Activated naive CD8-positive, alpha-beta T cell treated with anti-CD3 and anti-CD28 coated beads, Interleukin-2, amount 50 U/mL, for 24 hours (primary cell): ENCODE results near the gene ANO7.

Experiments
- ATAC-seq: fragments of 150-1000 bp; cut with Tn5 transposase; one replicate; pipeline ENCODE4 v1.10.0; 2021
- DNase-seq: peaks from one replicate; pipeline ENCODE4 v3.0.0; 2021
- H3K27ac Mint-ChIP-seq: one replicate; pipeline ENCODE4 v1.8.0; 2021; ENCODE audit warnings: mild to moderate bottlenecking, mixed read lengths
- H3K27me3 Mint-ChIP-seq: one replicate; pipeline ENCODE4 v1.8.0; 2021; ENCODE audit warnings: mixed read lengths
- H3K36me3 Mint-ChIP-seq: one replicate; pipeline ENCODE4 v1.8.0; 2021; ENCODE audit warnings: low read depth, mixed read lengths
- H3K4me1 Mint-ChIP-seq: one replicate; pipeline ENCODE4 v1.8.0; 2021; ENCODE audit warnings: mixed read lengths
- H3K4me3 Mint-ChIP-seq: one replicate; pipeline ENCODE4 v1.8.0; 2021; ENCODE audit warnings: mild to moderate bottlenecking, moderate library complexity, mixed read lengths
- H3K9me3 Mint-ChIP-seq: one replicate; pipeline ENCODE4 v1.8.0; 2021; ENCODE audit warnings: mixed read lengths

The ANO7 gene

GRCh38 chr2:241268306-241268705 lies 79.8 kb downstream of the ANO7 start:
- ATAC-seq (no peak), DNase-seq (no peak)
- no peak overlapping the region for H3K27ac Mint-ChIP-seq
- H3K27me3 Mint-ChIP-seq: no peaks in the 10 kb centered on the region
- peaks cover 31% of the 10 kb centered on the region for H3K4me1 Mint-ChIP-seq
- H3K36me3 Mint-ChIP-seq: peaks cover 33% of the 10 kb centered on the region
- H3K4me3 Mint-ChIP-seq: no peak overlapping the region
- H3K9me3 Mint-ChIP-seq: no peaks in the 10 kb centered on the region

- no peak overlapping the region for H3K27ac Mint-ChIP-seq
- DNase-seq (no peak), ATAC-seq (no peak)
- H3K4me1 Mint-ChIP-seq: peaks cover 36% of the 10 kb centered on the region
- H3K36me3 Mint-ChIP-seq: peaks cover 29% of the 10 kb centered on the region
- no peaks in the 10 kb centered on the region for H3K9me3 Mint-ChIP-seq
- H3K4me3 Mint-ChIP-seq: no peak overlapping the region
- H3K27me3 Mint-ChIP-seq: no peaks in the 10 kb centered on the region
Measured at GRCh38 chr2:241268716-241269445, 80.4 kb downstream of the ANO7 start.

GRCh38 chr2:241269707-241270520 lies 81.4 kb downstream of the ANO7 start:
- peaks cover 40% of the 10 kb centered on the region for H3K4me1 Mint-ChIP-seq
- H3K27me3 Mint-ChIP-seq: no peaks in the 10 kb centered on the region
- ATAC-seq: no peak
- no peak overlapping the region for H3K27ac Mint-ChIP-seq
- no peak overlapping the region for H3K4me3 Mint-ChIP-seq
- no peaks in the 10 kb centered on the region for H3K9me3 Mint-ChIP-seq
- peaks cover 25% of the 10 kb centered on the region for H3K36me3 Mint-ChIP-seq
- DNase-seq: no peak

GRCh38 chr2:241270531-241270930 lies 82.1 kb downstream of the ANO7 start:
- Mint-ChIP-seq H3K36me3 (peaks cover 22% of the 10 kb centered on the region), H3K27me3 (no peaks in the 10 kb centered on the region), H3K9me3 (peaks cover 5% of the 10 kb centered on the region), H3K4me3 (peak overlapping the region; percentile 87), H3K4me1 (peaks cover 40% of the 10 kb centered on the region), H3K27ac (no peak overlapping the region)
- ATAC-seq (no peak), DNase-seq (no peak)

- Mint-ChIP-seq H3K27me3 (no peaks in the 10 kb centered on the region), H3K36me3 (peaks cover 24% of the 10 kb centered on the region), H3K4me1 (peaks cover 40% of the 10 kb centered on the region), H3K27ac (peak overlapping the region; percentile 77), H3K4me3 (peak overlapping the region; percentile 87), H3K9me3 (peaks cover 15% of the 10 kb centered on the region)
- ATAC-seq (peak; percentile 45), DNase-seq (peak; percentile 64)
Measured at GRCh38 chr2:241271706-241272302, 83.3 kb downstream of the ANO7 start.

- H3K9me3 Mint-ChIP-seq: peaks cover 15% of the 10 kb centered on the region
- H3K4me3 Mint-ChIP-seq: peak overlapping the region; percentile 72
- peak overlapping the region; percentile 38 for H3K27ac Mint-ChIP-seq
- peak; percentile 66 for DNase-seq
- no peaks in the 10 kb centered on the region for H3K27me3 Mint-ChIP-seq
- peaks cover 25% of the 10 kb centered on the region for H3K36me3 Mint-ChIP-seq
- peak; percentile 89 for ATAC-seq
- H3K4me1 Mint-ChIP-seq: peaks cover 40% of the 10 kb centered on the region
Measured at GRCh38 chr2:241272303-241273209, 84.1 kb downstream of the ANO7 start.

GRCh38 chr2:241273210-241274020 lies 84.9 kb downstream of the ANO7 start:
- no peaks in the 10 kb centered on the region for H3K27me3 Mint-ChIP-seq
- DNase-seq (no peak), ATAC-seq (no peak)

GRCh38 chr2:241274127-241274526 lies 85.7 kb downstream of the ANO7 start:
- no peak overlapping the region for H3K4me3 Mint-ChIP-seq
- H3K27ac Mint-ChIP-seq: no peak overlapping the region
- H3K4me1 Mint-ChIP-seq: peaks cover 37% of the 10 kb centered on the region
- no peak for ATAC-seq
- peaks cover 12% of the 10 kb centered on the region for H3K36me3 Mint-ChIP-seq
- DNase-seq: no peak
- no peaks in the 10 kb centered on the region for H3K27me3 Mint-ChIP-seq
- peaks cover 15% of the 10 kb centered on the region for H3K9me3 Mint-ChIP-seq

More at GRCh38 chr2:241273210-241274020, 84.9 kb downstream of the ANO7 start:
- peaks cover 16% of the 10 kb centered on the region for H3K36me3 Mint-ChIP-seq
- H3K9me3 Mint-ChIP-seq: peaks cover 15% of the 10 kb centered on the region
- H3K4me1 Mint-ChIP-seq: peaks cover 40% of the 10 kb centered on the region
- H3K4me3 Mint-ChIP-seq: peak overlapping the region; percentile 72
- H3K27ac Mint-ChIP-seq: peak overlapping the region; percentile 38
